DND-41 (cell line): Measurements from ENCODE around the gene MRPL53.

Experiments
- ATAC-seq: fragments of 200-7000 bp; cut with Tn5 transposase; 3 replicates; pipeline ENCODE4 v1.9.1; 2021; ENCODE audit warnings: low read depth; ENCODE audit not compliant: insufficient read depth
- DNase-seq: peaks from one replicate; pipeline ENCODE4 v3.0.0-alpha.2; 2020
- H2AFZ ChIP-seq: 2 replicates; pipeline ENCODE4 v1.6.0; 2012; ENCODE audit warnings: low read depth, low read length
- H3K27ac ChIP-seq: 2 replicates; pipeline ENCODE4 v1.5.1; 2012; ENCODE audit warnings: low read length, inconsistent platforms
- H3K27me3 ChIP-seq: fragments of 200-600 bp; sonication (generic); 2 replicates; pipeline ENCODE4 v1.6.0; 2012; ENCODE audit warnings: low read length, mild to moderate bottlenecking, inconsistent platforms; ENCODE audit not compliant: insufficient read depth, poor library complexity
- H3K36me3 ChIP-seq: 2 replicates; pipeline ENCODE4 v1.5.1; 2012; ENCODE audit warnings: low read length, inconsistent platforms; ENCODE audit not compliant: insufficient read depth
- H3K4me1 ChIP-seq: 2 replicates; pipeline ENCODE4 v1.5.1; 2012; ENCODE audit warnings: mild to moderate bottlenecking, low read length; ENCODE audit not compliant: insufficient read depth
- H3K4me2 ChIP-seq: 2 replicates; pipeline ENCODE4 v1.6.0; 2012; ENCODE audit warnings: mild to moderate bottlenecking, moderate library complexity, low read length, inconsistent platforms; ENCODE audit not compliant: insufficient read depth
- H3K4me3 ChIP-seq, 2 experiments: fragments of 200-600 bp in 1 of 2; shearing (Covaris generic) in 1 of 2; 2 replicates each; pipeline ENCODE4 v1.5.1; 2012 to 2016; ENCODE audit warnings: inconsistent platforms in 2 of 2, low read length in 2 of 2, mild to moderate bottlenecking in 2 of 2, low read depth in 1 of 2, moderate library complexity in 1 of 2
- H3K79me2 ChIP-seq: 2 replicates; pipeline ENCODE4 v1.6.0; 2012; ENCODE audit warnings: low read length, inconsistent platforms; ENCODE audit not compliant: insufficient read depth
- H3K9ac ChIP-seq: 2 replicates; pipeline ENCODE4 v1.6.0; 2012; ENCODE audit warnings: low read depth, mild to moderate bottlenecking, inconsistent platforms, low read length, moderate library complexity
- H3K9me3 ChIP-seq: 2 replicates; pipeline ENCODE4 v1.5.1; 2012; ENCODE audit warnings: low read length, moderate library complexity, mild to moderate bottlenecking, inconsistent platforms; ENCODE audit not compliant: insufficient read depth, severe bottlenecking
- H4K20me1 ChIP-seq: 2 replicates; pipeline ENCODE4 v1.6.0; 2012; ENCODE audit warnings: low read length; ENCODE audit not compliant: insufficient read depth
- EZH2 ChIP-seq: IDR thresholded peaks from 3 replicates; pipeline ENCODE4 v1.6.1; 2012; ENCODE audit warnings: borderline replicate concordance, low read depth, mild to moderate bottlenecking, moderate library complexity, low read length, inconsistent platforms; ENCODE audit not compliant: severe bottlenecking
- TF ChIP-seq, protein P1 (sequence below): IDR thresholded peaks from 2 replicates; pipeline ENCODE4 v1.5.1; 2012; ENCODE audit warnings: borderline replicate concordance, low read length, moderate library complexity, mild to moderate bottlenecking; ENCODE audit not compliant: poor library complexity, severe bottlenecking; ENCODE audit errors: extremely low read depth

The MRPL53 gene

DNA sequence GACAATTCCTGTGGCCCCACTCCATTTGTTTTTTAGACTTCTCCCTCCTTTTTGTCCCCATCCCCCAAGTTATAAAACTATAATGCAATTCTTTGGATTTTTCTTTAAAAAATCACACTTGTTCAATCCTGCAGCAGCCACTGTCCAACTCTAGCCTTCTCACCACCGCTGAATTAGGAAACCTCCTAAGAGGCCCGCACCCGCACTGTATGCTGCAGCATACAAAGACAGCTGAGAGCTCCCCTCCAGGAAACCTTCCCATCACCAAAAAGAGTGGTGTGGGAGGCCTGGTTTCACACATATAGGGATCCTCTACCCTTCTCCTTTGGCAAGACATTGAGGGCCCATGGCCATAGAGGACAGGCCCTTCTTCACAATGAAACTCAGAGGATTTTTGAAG lies 32.1 kb upstream of the MRPL53 start:
- no peaks in the 10 kb centered on the region for H3K27me3 ChIP-seq
- DNase-seq = no peak
- no peak overlapping the region for H3K4me3 ChIP-seq
- H3K27ac ChIP-seq = no peak overlapping the region
- no peak overlapping the region for H3K4me2 ChIP-seq
- H3K79me2 ChIP-seq = peaks cover 14% of the 10 kb centered on the region
- no peak overlapping the region for H3K9ac ChIP-seq
- no peak for ATAC-seq
- peaks cover 11% of the 10 kb centered on the region for H3K36me3 ChIP-seq
- TF ChIP-seq, protein P1, sequence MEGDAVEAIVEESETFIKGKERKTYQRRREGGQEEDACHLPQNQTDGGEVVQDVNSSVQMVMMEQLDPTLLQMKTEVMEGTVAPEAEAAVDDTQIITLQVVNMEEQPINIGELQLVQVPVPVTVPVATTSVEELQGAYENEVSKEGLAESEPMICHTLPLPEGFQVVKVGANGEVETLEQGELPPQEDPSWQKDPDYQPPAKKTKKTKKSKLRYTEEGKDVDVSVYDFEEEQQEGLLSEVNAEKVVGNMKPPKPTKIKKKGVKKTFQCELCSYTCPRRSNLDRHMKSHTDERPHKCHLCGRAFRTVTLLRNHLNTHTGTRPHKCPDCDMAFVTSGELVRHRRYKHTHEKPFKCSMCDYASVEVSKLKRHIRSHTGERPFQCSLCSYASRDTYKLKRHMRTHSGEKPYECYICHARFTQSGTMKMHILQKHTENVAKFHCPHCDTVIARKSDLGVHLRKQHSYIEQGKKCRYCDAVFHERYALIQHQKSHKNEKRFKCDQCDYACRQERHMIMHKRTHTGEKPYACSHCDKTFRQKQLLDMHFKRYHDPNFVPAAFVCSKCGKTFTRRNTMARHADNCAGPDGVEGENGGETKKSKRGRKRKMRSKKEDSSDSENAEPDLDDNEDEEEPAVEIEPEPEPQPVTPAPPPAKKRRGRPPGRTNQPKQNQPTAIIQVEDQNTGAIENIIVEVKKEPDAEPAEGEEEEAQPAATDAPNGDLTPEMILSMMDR = no peak
- TF ChIP-seq EZH2 = no peak
- no peaks in the 10 kb centered on the region for H4K20me1 ChIP-seq
- no peak overlapping the region for H2AFZ ChIP-seq
- H3K4me1 ChIP-seq = peaks cover 36% of the 10 kb centered on the region
- H3K9me3 ChIP-seq = no peaks in the 10 kb centered on the region

DNA sequence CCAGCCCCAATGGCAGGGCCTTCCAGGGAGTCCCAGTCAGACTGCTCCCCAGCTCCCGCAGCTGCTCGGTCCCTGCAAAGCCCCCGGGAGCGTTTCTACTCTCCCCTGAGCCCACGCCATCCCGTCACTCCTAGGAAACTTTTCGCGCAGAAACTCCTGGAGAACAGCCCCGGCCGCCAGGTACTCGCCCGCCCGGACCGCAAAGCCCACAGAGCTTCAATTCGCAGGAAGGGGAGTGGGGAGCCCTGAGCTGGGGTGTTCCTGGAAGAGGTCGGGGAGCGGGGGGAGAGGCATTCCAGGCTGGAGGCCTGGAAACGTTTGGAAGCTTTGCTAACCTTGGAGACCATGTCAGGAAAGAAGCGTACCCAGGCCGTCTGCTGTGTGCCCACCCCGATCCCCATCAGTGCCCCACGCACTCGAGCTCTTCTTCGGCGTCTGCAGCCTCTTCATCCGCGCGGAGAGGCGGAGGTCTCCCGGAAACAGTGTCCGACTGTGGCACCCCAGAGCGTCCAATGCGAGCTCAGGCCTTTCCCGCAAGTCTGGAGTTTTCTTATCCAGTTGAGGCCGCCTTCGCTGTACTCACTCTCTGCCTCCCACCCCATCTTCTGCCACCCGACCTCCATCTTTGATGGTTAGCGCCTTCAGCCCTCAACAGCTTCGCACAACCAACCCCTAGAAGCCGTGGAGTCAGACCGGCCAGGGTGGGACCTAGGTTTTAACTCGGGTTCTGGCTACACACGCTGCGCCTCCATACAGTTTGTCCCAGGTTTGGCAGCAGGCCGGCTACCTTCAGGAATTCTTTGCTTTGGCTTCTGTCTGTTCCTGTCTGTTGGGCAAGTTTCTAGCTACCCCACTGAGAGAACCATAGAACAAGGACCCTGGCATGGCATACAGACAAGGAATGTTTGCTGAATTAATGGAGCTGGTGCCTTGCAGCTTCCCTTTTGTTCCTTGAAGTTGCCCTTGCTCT lies 31.3 kb upstream of the MRPL53 start:
- Histone ChIP-seq H2AFZ (no peak overlapping the region), H3K4me1 (peaks cover 41% of the 10 kb centered on the region), H3K79me2 (peaks cover 19% of the 10 kb centered on the region), H3K4me2 (no peak overlapping the region), H3K27me3 (no peaks in the 10 kb centered on the region), H3K27ac (no peak overlapping the region), H3K9ac (no peak overlapping the region), H3K36me3 (peaks cover 11% of the 10 kb centered on the region), H4K20me1 (no peaks in the 10 kb centered on the region), H3K4me3 (no peak overlapping the region), H3K9me3 (no peaks in the 10 kb centered on the region)
- TF ChIP-seq EZH2 = no peak
- TF ChIP-seq, protein P1 = no peak
- DNase-seq (no peak), ATAC-seq (no peak)

DNA sequence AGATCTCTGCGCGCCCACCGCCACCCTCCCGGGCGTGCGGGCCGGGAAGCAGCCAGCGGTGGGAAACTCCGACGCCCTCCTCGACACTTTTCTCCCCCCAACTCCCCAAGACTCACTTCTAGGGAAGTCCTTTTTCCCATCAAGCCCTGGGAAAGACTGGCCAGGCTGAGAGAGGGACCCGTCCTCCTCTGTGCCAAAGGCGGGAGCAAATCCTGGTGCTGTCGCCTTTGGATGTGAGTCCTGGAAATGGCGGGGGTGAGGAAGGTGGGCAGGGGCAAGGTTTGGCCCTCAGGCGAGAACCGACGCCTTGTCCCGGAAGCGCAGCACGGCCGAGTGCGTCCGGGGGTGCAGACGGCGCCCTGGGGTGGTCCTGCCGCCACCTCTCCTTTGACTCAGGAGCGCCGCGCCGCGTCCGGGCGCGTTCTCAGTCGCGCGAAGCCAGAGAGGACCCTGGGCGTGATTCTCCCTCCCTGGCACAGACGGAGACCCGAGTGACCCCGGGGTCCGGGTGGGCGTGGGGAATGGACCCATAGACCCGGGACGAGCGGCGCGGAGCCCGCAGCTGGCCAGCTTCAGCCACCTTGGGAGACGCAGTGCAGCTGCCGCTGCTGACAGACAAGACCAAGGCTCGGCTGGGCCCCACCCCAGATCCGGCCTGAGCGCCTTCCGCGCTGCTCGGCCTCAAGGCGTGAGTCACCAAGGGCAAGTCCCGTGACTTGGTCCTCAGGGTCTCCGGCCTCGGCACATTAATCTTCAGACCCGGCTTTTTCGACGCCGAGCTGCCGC lies 30.4 kb upstream of the MRPL53 start:
- Histone ChIP-seq H3K9me3 (no peaks in the 10 kb centered on the region), H3K79me2 (peaks cover 28% of the 10 kb centered on the region), H3K27me3 (no peaks in the 10 kb centered on the region), H3K27ac (no peak overlapping the region), H4K20me1 (no peaks in the 10 kb centered on the region), H3K4me2 (no peak overlapping the region), H3K36me3 (peaks cover 11% of the 10 kb centered on the region), H2AFZ (no peak overlapping the region), H3K4me1 (peaks cover 36% of the 10 kb centered on the region), H3K9ac (no peak overlapping the region), H3K4me3 (no peak overlapping the region)
- TF ChIP-seq, protein P1 = no peak
- TF ChIP-seq EZH2 = no peak
- DNase-seq = no peak
- ATAC-seq = no peak
